Urothelium cell line (cell line): Measurements from ENCODE around the gene RPS6KB1.
"Not testable (repeated sequence)": the region's sequence is repeated elsewhere in the genome, so short reads cannot be mapped to it uniquely, and the experiment has no call there.

Source experiments
- DNase-seq: peaks from one replicate; pipeline ENCODE4 v3.0.0; 2011; ENCODE audit warnings: low spot score, mixed read lengths
- FAIRE-seq: peaks from 2 replicates; lab custom pipeline; 2011; peaks lifted over from hg19 to GRCh38; lab: Jason Lieb, UNC

RPS6KB1 gene

GRCh38 chr17:59892924-59893675 lies at the start of gene RPS6KB1, which contains the start of gene TUBD1:
Gene RPS6KB1 (plus strand): TSS chr17:59893121. CDS start chr17:59893185, 64 bp downstream.
Gene TUBD1 (minus strand): TSS chr17:59892943. CDS start chr17:59891002, 1,941 bp downstream.
- DNase-seq (peak; percentile 100), FAIRE-seq (peak; percentile 99)

- DNase-seq (no peak), FAIRE-seq (no peak)
These were observed 47.9 kb upstream of the RPS6KB1 start for GRCh38 chr17:59844884-59845594.

- FAIRE-seq (no peak), DNase-seq (peak; percentile 56)
These were observed 47.1 kb upstream of the RPS6KB1 start for GRCh38 chr17:59845595-59846393.

- FAIRE-seq: peak; percentile 61
- DNase-seq: peak; percentile 78
These were observed 46.3 kb upstream of the RPS6KB1 start for GRCh38 chr17:59846394-59847165.

- FAIRE-seq (no peak), DNase-seq (no peak)
These were observed 44.6 kb upstream of the RPS6KB1 start for GRCh38 chr17:59848385-59848668.

- FAIRE-seq (no peak), DNase-seq (no peak)
These were observed 44.1 kb upstream of the RPS6KB1 start for GRCh38 chr17:59848778-59849177.

- not testable (repeated sequence) for DNase-seq, FAIRE-seq
These were observed 42.6 kb upstream of the RPS6KB1 start for GRCh38 chr17:59850311-59850710.

- DNase-seq: no peak
- peak; percentile 70 for FAIRE-seq
These were observed 41.2 kb upstream of the RPS6KB1 start for GRCh38 chr17:59851439-59852375.

- not testable (repeated sequence) for DNase-seq, FAIRE-seq
These were observed 40.1 kb upstream of the RPS6KB1 start for GRCh38 chr17:59852847-59853167.

- FAIRE-seq: peak; percentile 71
- peak; percentile 94 for DNase-seq
These were observed 39.6 kb upstream of the RPS6KB1 start for GRCh38 chr17:59853168-59853918.

- not testable (repeated sequence) for FAIRE-seq, DNase-seq
These were observed 38.8 kb upstream of the RPS6KB1 start for GRCh38 chr17:59853919-59854729.

- FAIRE-seq: no peak
These were observed 35.8 kb upstream of the RPS6KB1 start for GRCh38 chr17:59856859-59857794.

GRCh38 chr17:59858167-59858816 lies 34.6 kb upstream of the RPS6KB1 start:
- FAIRE-seq: no peak
- DNase-seq: no peak

More at GRCh38 chr17:59856859-59857794, 35.8 kb upstream of the RPS6KB1 start:
- no peak for DNase-seq

- FAIRE-seq (no peak), DNase-seq (no peak)
These were observed 34.0 kb upstream of the RPS6KB1 start for GRCh38 chr17:59858932-59859331.

GRCh38 chr17:59859444-59860025 lies 33.4 kb upstream of the RPS6KB1 start:
- DNase-seq: no peak
- FAIRE-seq: no peak

GRCh38 chr17:59863616-59864015 lies 29.3 kb upstream of the RPS6KB1 start:
- FAIRE-seq: no peak
- no peak for DNase-seq
